SJSA1 (cell line): ENCODE data around the gene DEFB129. TPM values are rescaled to one million over a fixed set of nuclear protein-coding genes. Genes with fewer than 3 reads are reported as not detected.
A peak's percentile ranks its signal among the peaks of the same experiment; 100 is the strongest.

ENCODE experiments used
- DNase-seq, 2 experiments: peaks; one replicate each; pipeline ENCODE4 v3.0.0-alpha.2; 2015 to 2020; ENCODE audit warnings: low spot score in 2 of 2, low read depth in 1 of 2
- H3K27ac ChIP-seq: fragments of 250-450 bp; sonication (Bioruptor Pico); 2 replicates; pipeline ENCODE4 v1.5.1; 2020; ENCODE audit warnings: mild to moderate bottlenecking, moderate library complexity
- H3K27me3 ChIP-seq: fragments of 250-450 bp; sonication (Bioruptor Pico); replicated peaks from 2 replicates; pipeline ENCODE4 v1.5.1; 2020; ENCODE audit warnings: mild to moderate bottlenecking, moderate library complexity
- H3K36me3 ChIP-seq: fragments of 250-450 bp; sonication (Bioruptor Pico); 2 replicates; pipeline ENCODE4 v1.5.1; 2020; ENCODE audit warnings: mild to moderate bottlenecking
- H3K4me1 ChIP-seq: fragments of 250-450 bp; sonication (Bioruptor Pico); replicated peaks from 2 replicates; pipeline ENCODE4 v1.6.1; 2021; ENCODE audit warnings: mild to moderate bottlenecking
- H3K4me3 ChIP-seq: fragments of 250-450 bp; sonication (Bioruptor Pico); 2 replicates; pipeline ENCODE4 v1.5.1; 2020; ENCODE audit warnings: mild to moderate bottlenecking
- H3K9me3 ChIP-seq: fragments of 250-450 bp; sonication (Bioruptor Pico); replicated peaks from 2 replicates; pipeline ENCODE4 v1.5.1; 2020; ENCODE audit warnings: mild to moderate bottlenecking
- total RNA-seq: library from RNA; depleted of rRNA; stranded (reverse); fragments of >200 nt; shearing (Covaris generic); gene quantifications from 2 replicates; pipeline ENCODE4 v1.2.3, GENCODE V29; 2014

DEFB129 gene
- total RNA-seq, 1 experiment from 2014 or later, result not detected

GRCh38 chr20:263701-264100, 36.6 kb downstream of the DEFB129 start:
- no peak for DNase-seq
- H3K27me3 ChIP-seq, result no peaks in the 10 kb centered on the region; the same call in 1 of the 2 replicates
- no peaks in the 10 kb centered on the region for H3K36me3 ChIP-seq
- no peak overlapping the region for H3K4me3 ChIP-seq
- H3K4me1 ChIP-seq, result peaks cover 6% of the 10 kb centered on the region
- no peak overlapping the region for H3K27ac ChIP-seq
- no peaks in the 10 kb centered on the region for H3K9me3 ChIP-seq

DNA sequence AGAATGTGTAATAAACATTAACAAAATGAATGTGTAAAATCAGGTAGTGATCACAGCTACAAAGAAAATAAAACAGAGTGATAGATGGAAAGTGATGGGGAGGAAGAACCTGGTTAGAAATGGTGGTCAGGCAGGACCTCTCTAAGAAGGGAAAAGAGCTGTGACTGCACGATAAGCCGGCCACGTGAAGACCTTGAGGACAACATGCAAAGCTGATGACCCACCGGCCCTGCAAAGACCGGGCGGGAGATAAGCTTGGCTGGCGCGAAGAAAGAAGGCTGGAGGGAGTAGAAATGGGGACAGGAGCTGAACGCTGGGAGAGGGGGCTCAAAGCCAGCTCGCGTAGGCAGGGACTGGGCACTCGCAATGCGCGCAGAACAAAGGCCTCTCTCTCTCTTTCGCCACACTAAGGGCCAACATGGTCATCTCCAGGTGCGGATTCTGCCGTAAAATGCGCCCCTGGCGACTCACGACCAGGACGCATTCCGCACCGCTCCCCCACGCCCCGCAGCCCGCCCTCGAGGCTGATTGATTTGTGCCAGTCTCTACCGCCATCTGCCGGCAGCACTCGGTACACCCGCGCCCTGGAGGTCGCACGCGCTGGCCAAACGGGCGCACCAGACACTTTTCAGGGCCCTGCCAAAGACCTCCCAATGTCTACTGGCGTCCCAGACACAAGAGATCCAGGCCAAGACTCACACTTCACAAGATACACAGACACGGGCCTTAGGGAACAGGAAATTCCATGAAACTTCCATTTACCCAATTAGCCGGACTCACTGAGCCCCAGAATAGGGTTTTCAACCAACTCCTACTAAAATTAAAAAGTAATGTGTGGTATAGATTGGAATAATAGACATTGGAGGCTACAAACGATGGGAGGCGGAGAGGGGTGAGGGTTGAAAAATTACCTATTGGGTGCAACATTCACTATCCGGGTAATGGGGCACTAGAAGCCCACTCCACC, 39.8 kb downstream of the DEFB129 start:
- Histone ChIP-seq H3K4me3 (peak overlapping the region; percentile 28), H3K4me1 (peaks cover 6% of the 10 kb centered on the region)
- peak; percentile 71 to 87 for DNase-seq

GRCh38 chr20:270517-270916, 43.5 kb downstream of the DEFB129 start:
- H3K4me3 ChIP-seq, result no peak overlapping the region
- H3K4me1 ChIP-seq, result peaks cover 6% of the 10 kb centered on the region
- peak in 1 of 2 experiments; percentile 31 for DNase-seq
- no peaks in the 10 kb centered on the region for H3K9me3 ChIP-seq
- no peaks in the 10 kb centered on the region for H3K27me3 ChIP-seq
- H3K36me3 ChIP-seq, result no peaks in the 10 kb centered on the region
- H3K27ac ChIP-seq, result no peak overlapping the region

More for the DNA sequence above, 39.8 kb downstream of the DEFB129 start:
- H3K27me3 ChIP-seq, result no peaks in the 10 kb centered on the region; the same call in 1 of the 2 replicates
- no peaks in the 10 kb centered on the region for H3K36me3 ChIP-seq
- H3K9me3 ChIP-seq, result no peaks in the 10 kb centered on the region
- no peak overlapping the region for H3K27ac ChIP-seq

DNA sequence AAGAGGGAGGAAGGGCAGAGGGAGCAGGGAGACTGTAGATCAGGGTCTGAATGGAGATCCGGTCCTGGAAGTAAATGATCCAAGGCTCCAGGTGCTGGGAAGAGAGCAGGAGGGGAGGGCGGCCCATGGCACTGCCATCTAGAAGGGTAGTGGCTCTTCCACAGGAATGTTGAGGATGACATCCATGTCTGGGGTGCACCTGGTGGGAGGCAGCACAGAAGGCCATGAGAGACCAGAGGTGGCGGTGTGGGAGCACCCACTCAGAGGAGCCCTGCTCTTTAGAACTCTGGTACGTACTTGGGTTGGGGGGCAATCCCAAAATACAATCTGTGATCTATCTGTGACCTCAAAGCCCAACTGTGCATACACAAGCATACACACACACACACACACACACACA, 44.0 kb downstream of the DEFB129 start:
- H3K36me3 ChIP-seq, result no peaks in the 10 kb centered on the region
- H3K4me3 ChIP-seq, result no peak overlapping the region
- H3K9me3 ChIP-seq, result no peaks in the 10 kb centered on the region
- peak in 1 of 2 experiments; percentile 33 for DNase-seq
- no peaks in the 10 kb centered on the region for H3K27me3 ChIP-seq
- H3K4me1 ChIP-seq, result peaks cover 6% of the 10 kb centered on the region
- H3K27ac ChIP-seq, result no peak overlapping the region

- Histone ChIP-seq H3K27me3 (no peaks in the 10 kb centered on the region), H3K27ac (no peak overlapping the region), H3K9me3 (no peaks in the 10 kb centered on the region), H3K36me3 (no peaks in the 10 kb centered on the region), H3K4me1 (peaks cover 4% of the 10 kb centered on the region), H3K4me3 (no peak overlapping the region)
- peak in 1 of 2 experiments; percentile 10 for DNase-seq
Measured at GRCh38 chr20:271528-271927, 44.5 kb downstream of the DEFB129 start.

- Histone ChIP-seq H3K27ac (no peak overlapping the region), H3K9me3 (no peaks in the 10 kb centered on the region), H3K4me1 (no peaks in the 10 kb centered on the region), H3K4me3 (no peak overlapping the region), H3K27me3 (no peaks in the 10 kb centered on the region), H3K36me3 (peaks cover under 1% of the 10 kb centered on the region; the same call in 1 of the 2 replicates)
- peak in 1 of 2 experiments; percentile 18 for DNase-seq
Measured at GRCh38 chr20:272718-273117, 45.7 kb downstream of the DEFB129 start.

DNA sequence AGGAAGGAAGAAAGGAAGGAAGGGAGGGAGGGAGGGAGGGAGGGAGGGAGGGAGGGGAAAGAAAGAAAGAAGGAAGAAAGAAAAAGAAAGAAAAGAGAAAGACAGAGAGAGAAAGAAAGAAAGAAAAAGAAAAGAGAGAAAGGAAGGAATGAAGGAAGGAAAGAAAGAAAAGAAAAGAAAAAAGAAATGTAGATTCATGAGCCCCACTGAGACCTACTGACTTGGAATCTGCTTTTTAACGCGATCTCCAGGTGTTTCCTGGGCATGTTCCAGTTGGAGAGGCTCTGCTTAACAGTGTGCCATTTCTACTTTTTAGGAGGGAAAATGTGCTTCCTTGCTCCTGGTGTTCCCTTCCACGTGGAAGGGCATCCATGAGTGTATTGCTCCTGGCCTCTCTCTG, 46.8 kb downstream of the DEFB129 start:
- H3K4me3 ChIP-seq, result no peak overlapping the region
- no peaks in the 10 kb centered on the region for H3K9me3 ChIP-seq
- H3K27me3 ChIP-seq, result no peaks in the 10 kb centered on the region
- no peak overlapping the region for H3K27ac ChIP-seq
- H3K36me3 ChIP-seq, result peaks cover 2% of the 10 kb centered on the region; the same call in 1 of the 2 replicates
- no peaks in the 10 kb centered on the region for H3K4me1 ChIP-seq
- DNase-seq, result no peak

GRCh38 chr20:275791-276190, 48.7 kb downstream of the DEFB129 start:
- H3K27me3 ChIP-seq, result no peaks in the 10 kb centered on the region
- no peak overlapping the region for H3K27ac ChIP-seq
- peak in 1 of 2 experiments; percentile 23 for DNase-seq
- H3K36me3 ChIP-seq, result peaks cover 2% of the 10 kb centered on the region; the same call in 1 of the 2 replicates
- H3K4me3 ChIP-seq, result no peak overlapping the region
- no peaks in the 10 kb centered on the region for H3K4me1 ChIP-seq
- no peaks in the 10 kb centered on the region for H3K9me3 ChIP-seq

DNA sequence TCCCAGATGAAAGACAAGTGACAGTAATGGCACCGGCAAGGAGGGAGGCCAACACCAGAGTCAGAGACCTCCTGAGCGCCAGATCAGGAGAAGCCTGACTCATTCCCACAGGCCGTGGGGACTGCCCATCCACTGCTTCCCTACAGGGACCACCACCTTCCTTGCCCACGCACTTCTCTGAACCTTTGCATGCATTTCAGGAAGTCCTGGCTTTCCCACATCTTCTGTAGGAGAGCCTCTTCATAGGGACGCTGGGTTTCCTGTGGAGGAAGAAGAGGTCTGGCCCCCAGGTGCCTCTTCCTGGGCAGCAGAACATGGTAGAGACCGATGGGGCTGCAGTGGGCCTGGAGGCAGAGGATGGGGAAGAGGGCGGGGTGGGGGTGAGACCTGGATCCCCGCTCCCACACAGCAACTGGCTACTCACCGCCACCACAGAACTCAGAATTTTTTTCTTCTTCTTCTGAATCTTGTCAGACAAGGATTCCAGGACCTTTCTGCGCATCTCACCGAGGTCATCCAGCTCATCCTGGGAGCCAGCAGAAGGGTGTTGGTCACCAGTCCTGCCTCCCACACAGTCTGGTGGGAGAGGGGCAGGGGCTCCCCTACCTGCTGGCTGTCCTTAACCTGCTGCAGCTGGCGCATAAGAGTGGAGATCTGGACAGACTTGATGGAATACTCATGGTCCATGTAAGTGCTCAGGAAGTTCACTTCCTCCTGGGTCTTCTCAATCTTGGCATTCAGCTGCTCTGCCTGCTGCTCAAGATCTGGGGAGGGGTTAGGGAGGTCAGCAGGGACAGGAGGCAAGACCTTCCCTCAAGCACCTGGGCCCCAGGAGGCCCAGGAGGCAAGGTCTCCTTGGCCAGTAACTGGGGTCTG, 49.8 kb downstream of the DEFB129 start:
- Histone ChIP-seq H3K4me1 (no peaks in the 10 kb centered on the region), H3K36me3 (peaks cover 2% of the 10 kb centered on the region; the same call in 1 of the 2 replicates), H3K9me3 (no peaks in the 10 kb centered on the region), H3K4me3 (no peak overlapping the region), H3K27me3 (no peaks in the 10 kb centered on the region), H3K27ac (no peak overlapping the region)
- DNase-seq, result no peak

GRCh38 chr20:277496-277781, 50.4 kb downstream of the DEFB129 start:
- no peaks in the 10 kb centered on the region for H3K9me3 ChIP-seq
- no peak for DNase-seq
- H3K4me1 ChIP-seq, result no peaks in the 10 kb centered on the region
- peaks cover 2% of the 10 kb centered on the region; the same call in 1 of the 2 replicates for H3K36me3 ChIP-seq
- H3K27ac ChIP-seq, result no peak overlapping the region
- no peak overlapping the region for H3K4me3 ChIP-seq
- H3K27me3 ChIP-seq, result no peaks in the 10 kb centered on the region

GRCh38 chr20:278181-278580, 51.1 kb downstream of the DEFB129 start:
- no peak overlapping the region for H3K27ac ChIP-seq
- H3K4me3 ChIP-seq, result no peak overlapping the region
- DNase-seq, result no peak
- H3K9me3 ChIP-seq, result no peaks in the 10 kb centered on the region
- no peaks in the 10 kb centered on the region for H3K27me3 ChIP-seq
- H3K4me1 ChIP-seq, result no peaks in the 10 kb centered on the region
- H3K36me3 ChIP-seq, result peaks cover 2% of the 10 kb centered on the region; the same call in 1 of the 2 replicates

DNA sequence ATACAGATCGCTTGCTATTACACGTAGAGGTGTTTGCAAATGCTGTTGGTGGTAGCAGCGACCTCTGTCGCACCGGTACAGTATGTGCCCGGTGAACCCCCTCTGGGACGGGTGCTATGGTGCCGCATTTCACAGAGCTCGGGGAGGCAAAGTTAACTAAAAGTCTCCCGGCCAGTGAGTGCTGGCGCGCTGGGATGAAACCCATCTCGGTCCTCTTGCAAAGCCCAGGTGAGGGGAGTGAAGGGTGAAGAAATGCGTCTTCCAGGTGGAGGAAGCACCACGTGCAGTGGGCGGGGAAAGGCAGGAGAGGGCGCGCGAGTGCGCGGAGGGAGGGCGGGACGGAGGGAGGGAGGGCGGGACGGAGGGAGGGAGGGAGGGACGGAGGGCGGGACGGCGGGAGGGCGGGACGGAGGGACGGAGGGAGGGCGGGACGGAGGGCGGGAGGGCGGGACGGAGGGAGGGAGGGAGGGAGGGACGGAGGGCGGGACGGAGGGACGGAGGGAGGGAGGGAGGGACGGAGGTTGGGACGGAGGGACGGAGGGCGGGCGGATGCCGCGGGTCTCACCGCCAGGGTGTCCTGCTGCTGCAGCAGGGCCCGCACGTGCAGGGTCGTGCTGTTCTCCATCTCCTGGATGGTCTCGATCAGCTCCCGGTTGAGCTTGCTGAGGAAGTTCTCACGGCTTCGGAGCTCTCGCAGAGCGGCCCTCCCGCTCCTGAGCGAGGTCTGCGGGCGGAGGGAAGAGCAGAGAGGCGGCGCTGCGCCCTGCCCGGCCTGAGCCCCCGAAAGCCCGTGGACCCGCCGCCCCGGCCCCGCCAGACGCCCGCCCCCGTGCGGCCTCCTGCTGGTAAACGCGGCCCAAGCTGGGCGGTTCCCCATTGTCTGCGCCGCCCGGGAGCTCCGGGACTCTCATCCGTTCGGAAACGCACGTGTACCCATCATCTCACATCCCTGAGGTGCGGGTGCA, 51.8 kb downstream of the DEFB129 start:
- DNase-seq, result no peak
- H3K4me3 ChIP-seq, result no peak overlapping the region
- H3K4me1 ChIP-seq, result no peaks in the 10 kb centered on the region
- peaks cover 2% of the 10 kb centered on the region; the same call in 1 of the 2 replicates for H3K36me3 ChIP-seq
- H3K27ac ChIP-seq, result no peak overlapping the region
- no peaks in the 10 kb centered on the region for H3K9me3 ChIP-seq
- H3K27me3 ChIP-seq, result no peaks in the 10 kb centered on the region
